ENCODE data around the gene UEVLD.

DNA sequence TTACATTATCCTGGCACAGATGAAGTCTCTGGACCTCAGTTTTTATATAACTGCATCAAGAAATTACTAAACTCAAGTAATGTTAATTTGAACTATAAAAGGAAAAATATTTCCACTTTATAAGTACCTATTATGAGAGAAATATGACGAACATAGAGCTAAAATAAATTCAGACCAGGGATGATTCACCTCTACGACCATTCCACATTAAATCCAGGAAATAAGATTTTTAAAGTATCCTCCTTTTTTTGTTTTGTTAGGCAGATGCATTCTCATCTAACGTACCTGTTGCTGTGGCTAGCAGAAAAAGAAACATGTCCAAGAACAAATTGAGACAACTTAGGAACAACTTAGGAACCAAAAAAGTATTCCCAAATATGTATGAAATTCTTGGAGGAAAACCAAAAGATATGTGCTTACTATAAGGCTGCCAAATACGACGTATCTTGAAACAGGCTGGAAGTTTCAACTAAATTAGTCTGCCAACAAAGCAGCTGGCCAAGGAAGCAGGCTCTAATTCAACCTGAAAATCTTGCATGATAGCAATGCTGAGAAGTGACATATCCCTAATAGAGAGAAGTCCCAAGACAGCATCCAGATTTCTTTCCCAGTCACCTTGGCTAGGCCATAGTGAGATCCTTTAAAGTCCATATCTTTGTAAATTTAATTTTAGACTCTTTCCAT is 29.9 kb upstream of the UEVLD start:
- TF ChIP-seq POLR2A (IDR thresholded peaks at IDR 0.05) (no peak), POLR2AphosphoS5 (IDR thresholded peaks at IDR 0.05) (no peak)
- TF ChIP-seq, protein P1, sequence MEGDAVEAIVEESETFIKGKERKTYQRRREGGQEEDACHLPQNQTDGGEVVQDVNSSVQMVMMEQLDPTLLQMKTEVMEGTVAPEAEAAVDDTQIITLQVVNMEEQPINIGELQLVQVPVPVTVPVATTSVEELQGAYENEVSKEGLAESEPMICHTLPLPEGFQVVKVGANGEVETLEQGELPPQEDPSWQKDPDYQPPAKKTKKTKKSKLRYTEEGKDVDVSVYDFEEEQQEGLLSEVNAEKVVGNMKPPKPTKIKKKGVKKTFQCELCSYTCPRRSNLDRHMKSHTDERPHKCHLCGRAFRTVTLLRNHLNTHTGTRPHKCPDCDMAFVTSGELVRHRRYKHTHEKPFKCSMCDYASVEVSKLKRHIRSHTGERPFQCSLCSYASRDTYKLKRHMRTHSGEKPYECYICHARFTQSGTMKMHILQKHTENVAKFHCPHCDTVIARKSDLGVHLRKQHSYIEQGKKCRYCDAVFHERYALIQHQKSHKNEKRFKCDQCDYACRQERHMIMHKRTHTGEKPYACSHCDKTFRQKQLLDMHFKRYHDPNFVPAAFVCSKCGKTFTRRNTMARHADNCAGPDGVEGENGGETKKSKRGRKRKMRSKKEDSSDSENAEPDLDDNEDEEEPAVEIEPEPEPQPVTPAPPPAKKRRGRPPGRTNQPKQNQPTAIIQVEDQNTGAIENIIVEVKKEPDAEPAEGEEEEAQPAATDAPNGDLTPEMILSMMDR (IDR thresholded peaks at IDR 0.05): no peak
